Esophagus mucosa (tissue), 1 donor: ENCODE results near the gene ANKRD44. TPM values are rescaled to one million over a fixed set of nuclear protein-coding genes. Genes with fewer than 3 reads are reported as not detected.
"Not testable (repeated sequence)": the region's sequence is repeated elsewhere in the genome, so short reads cannot be mapped to it uniquely, and the experiment has no call there.

ENCODE experiments used
- ATAC-seq: fragments of 200-7000 bp; cut with Tn5 transposase; one replicate; pipeline ENCODE4 v1.9.1; 2020
- total RNA-seq: library from RNA; stranded (reverse); gene quantifications from one replicate; pipeline ENCODE4 v1.2.4, GENCODE V29; 2023
- donor health status: DM: yes; HTN: yes; CAD: no.

ANKRD44 gene
- total RNA-seq, 1 donor from 2014 or later: 6.8 TPM

GRCh38 chr2:197315371-197315770 lies 4.8 kb upstream of the ANKRD44 start:
- ATAC-seq: no peak

DNA sequence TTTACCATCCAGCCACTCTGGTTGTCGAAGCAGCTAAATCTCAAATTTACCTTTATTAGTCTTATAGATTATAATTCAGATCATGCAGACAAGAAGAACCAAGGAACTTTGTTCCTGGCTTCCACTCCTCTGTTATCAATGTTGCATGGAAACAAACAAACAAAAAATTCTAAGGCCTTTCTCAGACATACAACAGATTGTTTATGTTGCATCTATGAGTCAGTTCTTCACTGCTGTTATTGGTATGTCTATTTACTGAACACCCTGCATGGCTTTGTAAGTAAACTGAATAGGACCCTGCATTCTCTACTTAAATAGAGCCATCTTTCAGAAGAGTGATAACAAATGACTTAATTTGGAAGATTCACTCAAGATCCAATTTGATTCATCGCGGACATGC lies 1.6 kb upstream of the ANKRD44 start:
- no peak for ATAC-seq

DNA sequence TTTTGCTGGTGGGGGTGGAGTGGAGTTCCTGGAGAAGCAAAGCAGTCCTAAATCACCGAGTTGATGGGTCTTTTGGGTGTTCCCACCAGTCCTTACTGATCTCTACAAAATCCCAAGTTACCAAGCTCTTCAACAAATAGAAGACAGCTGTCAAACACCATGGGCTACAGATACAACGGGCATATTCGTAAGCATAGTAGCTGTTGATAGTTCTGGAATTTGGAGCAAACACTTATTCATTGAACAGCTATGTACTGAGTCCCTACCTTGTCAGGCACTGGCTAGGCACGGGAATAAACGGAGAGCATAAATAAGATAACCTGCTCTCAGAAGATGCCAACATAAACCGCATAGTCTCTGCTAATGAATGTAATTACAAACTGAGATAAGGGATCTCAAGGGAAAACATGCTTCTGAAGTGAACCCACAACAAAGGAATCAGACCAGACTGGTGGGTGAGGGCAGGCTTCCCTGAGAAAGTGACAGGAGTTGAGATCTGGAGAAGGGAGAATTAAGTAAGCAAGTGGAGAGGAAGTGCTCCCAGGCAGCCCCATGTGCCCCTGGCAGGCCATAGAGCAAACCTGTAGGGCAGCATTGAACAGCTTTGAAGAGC lies 947 bp upstream of the ANKRD44 start:
- no peak for ATAC-seq

- no peak for ATAC-seq
These were observed 424 bp upstream of the ANKRD44 start for GRCh38 chr2:197310987-197311420.

- ATAC-seq: peak; percentile 6
These were observed 819 bp downstream of the ANKRD44 start for GRCh38 chr2:197309691-197310231.

GRCh38 chr2:197308996-197309690 lies 1.4 kb downstream of the ANKRD44 start:
- ATAC-seq: no peak

- no peak for ATAC-seq
These were observed 2.0 kb downstream of the ANKRD44 start for GRCh38 chr2:197308585-197308984.

DNA sequence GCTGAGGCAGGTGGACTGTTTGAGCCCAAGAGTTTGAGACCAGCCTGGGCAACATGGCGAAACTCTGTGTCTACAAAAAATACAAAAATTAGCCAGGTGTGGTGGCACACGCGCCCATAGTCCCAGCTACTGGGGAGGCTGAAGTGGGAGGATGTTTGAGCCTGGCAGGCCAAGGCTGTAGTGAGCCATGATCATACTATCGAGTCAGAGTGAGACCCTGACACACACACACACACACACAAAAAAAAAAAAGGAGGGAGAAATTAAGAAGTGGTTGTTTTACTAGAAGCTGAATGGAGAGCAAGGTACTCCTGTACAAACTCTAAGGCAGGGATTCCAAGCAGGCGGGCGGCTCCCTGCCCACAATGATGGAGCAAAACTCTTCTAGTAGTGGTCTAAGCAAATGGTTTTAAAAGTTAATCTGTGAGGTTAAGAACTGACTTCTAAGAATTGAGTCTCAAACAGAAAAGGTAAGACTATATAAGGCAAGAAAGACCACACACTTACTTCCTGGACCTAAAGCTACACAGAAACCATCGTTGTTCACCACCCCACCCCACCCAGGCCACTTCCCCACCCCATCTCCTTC lies 2.6 kb downstream of the ANKRD44 start:
- ATAC-seq: no peak

DNA sequence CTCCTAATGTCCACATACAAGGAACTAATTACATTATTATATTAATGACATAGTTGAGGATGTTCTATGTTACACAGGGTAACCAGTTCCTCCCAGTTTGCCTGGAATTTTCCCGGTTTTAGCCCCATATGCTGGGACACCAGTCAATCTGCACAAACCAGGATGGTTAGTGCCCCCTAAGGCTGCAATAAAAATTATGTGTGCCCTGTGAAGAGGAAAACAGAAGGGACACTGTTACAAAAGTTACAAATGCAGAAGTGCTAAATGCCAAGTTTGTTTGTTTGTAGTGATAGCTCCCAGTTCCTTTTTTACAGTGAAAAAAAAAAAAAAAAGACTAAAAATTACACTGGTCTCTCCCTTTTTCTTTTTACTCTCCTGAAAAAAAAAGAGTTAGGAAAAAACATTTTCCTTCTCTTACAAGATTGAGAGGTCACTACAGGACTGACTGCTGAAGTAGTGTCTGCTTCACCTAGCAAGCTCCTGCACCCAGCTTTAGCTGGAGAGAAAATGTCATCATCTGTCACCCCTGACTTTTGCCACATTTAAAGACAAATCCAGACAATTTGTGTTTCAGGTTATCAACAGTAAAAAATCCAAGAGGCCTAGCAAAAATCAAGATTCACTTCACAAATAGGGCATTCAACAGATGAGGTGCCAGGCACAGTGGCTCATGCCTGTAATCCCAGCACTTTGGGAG lies 3.2 kb downstream of the ANKRD44 start:
- no peak for ATAC-seq

GRCh38 chr2:197306696-197307040 lies 3.9 kb downstream of the ANKRD44 start:
- ATAC-seq: no peak

DNA sequence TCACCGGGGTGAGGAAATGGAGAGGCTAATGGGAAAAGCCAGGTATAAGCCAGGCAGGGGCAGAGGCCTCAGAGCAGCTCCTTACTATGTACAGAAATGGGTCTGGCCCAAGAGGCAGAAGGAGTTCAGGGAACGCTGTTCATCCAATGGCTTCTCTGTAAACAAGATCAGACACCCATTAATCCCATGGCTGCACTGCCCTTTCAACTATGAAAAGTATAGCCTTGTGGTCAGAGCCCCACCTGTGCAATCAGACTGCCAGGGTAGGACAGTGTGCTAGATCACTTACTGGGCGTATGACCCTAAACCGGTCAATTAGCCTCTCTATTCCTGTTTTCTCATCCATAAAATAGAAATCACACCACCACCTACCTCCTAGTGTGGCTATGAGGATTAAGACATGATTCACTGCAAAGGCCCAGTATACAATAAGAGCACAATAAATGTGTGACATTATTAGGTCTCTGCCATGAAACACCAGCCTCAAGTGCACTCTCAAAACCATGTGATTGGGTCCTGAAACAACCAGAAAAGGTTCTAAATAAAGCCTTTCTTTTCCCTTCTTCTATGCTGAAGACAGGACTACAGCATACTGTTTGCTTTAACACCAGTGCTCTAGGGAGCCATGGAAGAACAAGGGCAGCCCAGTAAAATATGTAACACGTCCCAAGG lies 4.4 kb downstream of the ANKRD44 start:
- no peak for ATAC-seq

DNA sequence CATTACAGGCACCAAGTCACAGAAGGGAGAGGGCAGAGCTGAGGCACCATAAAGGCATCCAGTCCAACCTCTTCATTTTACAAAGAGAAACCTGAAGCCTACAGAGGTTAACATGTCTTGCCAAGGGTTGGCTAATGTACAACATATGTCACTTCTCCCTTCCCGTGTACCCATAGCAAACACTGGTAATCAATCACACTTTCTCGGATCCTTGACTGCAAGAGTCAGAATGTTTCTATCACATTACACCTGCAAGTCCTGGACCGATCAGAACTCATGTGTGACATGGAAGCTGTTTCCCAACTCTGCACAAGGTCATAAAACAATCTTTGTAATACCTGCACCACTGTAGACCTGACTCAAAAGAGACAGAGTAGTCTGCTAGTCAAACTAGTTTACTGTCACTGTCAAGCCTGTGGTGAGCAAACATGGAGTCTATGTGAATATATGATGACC lies 6.0 kb downstream of the ANKRD44 start:
- peak; percentile 19 for ATAC-seq

- ATAC-seq: peak; percentile 84
These were observed 10.4 kb downstream of the ANKRD44 start for GRCh38 chr2:197300139-197300538.

DNA sequence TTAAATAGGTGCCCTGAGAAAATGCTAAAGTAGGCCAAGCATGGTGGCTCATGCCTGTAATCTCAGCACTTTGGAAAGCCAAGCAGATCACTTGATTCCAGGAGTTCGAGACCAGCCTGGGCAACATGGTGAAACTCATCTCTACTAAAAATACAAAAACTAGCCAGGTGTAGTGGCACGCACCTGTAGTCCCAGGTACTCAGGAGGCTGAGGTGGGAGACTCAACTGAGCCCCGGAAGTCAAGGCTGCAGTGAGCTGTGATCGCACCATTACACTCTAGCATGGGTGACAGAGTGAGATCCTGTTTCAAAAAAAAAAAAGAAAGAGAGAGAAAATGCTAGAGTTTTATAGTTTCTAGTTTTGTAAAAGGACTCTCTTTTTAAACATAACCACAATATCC lies 12.0 kb downstream of the ANKRD44 start:
- no peak for ATAC-seq

GRCh38 chr2:197297772-197298318 lies 12.7 kb downstream of the ANKRD44 start:
- ATAC-seq: peak; percentile 42

DNA sequence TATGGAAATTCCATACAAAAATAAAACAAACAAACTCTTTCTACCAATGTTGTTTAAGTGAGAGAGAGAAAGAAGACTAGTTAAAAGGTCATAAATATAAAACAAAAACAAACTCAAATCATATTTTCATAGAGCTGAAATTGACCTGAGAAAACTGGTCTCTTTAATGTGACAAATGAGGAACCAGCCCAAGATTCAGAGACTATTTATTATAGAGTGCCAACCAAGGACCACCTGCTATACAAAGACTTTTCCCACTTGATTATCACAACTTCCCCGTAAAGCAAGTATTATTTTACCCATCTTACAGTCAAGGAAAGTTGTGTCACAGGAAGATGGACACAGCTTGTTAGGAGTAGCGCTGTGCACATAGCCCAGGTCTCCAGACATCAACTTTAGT lies 13.3 kb downstream of the ANKRD44 start:
- no peak for ATAC-seq

GRCh38 chr2:197296835-197297234 lies 13.7 kb downstream of the ANKRD44 start:
- no peak for ATAC-seq

GRCh38 chr2:197294260-197294659 lies 16.3 kb downstream of the ANKRD44 start:
- no peak for ATAC-seq

DNA sequence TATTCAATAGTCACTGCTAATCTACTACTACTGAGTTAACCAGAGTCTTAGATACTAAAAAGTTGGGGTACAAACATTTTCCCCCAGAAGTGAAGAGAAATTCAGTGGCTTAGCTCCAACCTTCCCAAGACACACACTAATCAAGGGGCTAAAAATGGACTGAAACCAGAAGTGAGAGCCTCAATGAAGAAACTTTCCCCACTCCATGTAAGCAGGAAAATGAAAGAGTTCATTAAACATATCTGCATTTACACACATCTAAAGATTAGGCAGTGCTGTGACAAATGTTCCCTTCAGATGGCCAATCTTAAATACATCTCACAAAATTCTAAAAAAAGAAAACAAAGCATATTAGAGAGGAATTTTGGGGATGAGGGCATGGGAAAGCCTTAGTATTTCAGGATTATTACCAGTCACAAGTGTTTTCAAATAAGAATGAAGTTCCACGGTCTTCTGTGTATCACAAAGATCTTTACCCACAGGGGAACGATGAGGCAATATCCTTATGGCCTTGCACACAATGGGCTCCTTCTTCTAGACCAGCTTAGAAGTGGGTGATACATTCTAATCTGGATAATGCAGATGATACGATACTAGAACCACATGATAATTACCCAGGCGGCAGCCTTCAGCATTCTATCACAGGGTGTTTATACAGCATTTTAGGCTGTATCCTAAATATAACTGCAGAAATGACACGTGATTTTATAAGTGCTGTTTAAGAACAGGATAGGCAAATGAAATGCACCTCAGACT lies 17.1 kb downstream of the ANKRD44 start:
- ATAC-seq: no peak

GRCh38 chr2:197292619-197293018 lies 18.0 kb downstream of the ANKRD44 start:
- ATAC-seq: no peak

DNA sequence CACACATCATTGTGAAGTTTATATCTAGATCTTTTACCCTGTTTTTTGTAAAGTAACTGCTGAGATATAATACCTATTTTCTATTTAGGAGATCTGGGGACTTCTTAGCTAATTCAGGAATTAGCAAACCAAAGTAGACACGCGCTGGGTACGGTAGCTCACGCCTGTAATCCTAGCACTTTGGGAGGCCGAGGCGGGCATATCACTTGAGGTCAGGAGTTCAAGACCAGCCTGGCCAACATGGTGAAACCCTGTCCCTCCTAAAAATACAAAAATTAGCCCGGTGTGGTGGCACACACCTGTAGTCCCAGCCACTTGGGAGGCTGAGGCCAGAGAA lies 23.0 kb downstream of the ANKRD44 start:
- ATAC-seq: not testable (repeated sequence)
